ENCODE data around the gene MSX1.

MSX1 gene

GRCh38 chr4:4871242-4871572 is 11.7 kb downstream of the MSX1 start:
- DNase-seq = no peak

GRCh38 chr4:4871573-4872313 is 12.3 kb downstream of the MSX1 start:
- DNase-seq = no peak

- no peak for DNase-seq
These were observed 12.9 kb downstream of the MSX1 start for GRCh38 chr4:4872314-4872903.

GRCh38 chr4:4873203-4873602 is 13.7 kb downstream of the MSX1 start:
- no peak for DNase-seq

GRCh38 chr4:4874254-4874653 is 14.8 kb downstream of the MSX1 start:
- DNase-seq = no peak

- no peak for DNase-seq
These were observed 15.7 kb downstream of the MSX1 start for GRCh38 chr4:4875147-4875546.

- no peak for DNase-seq
These were observed 16.1 kb downstream of the MSX1 start for GRCh38 chr4:4875611-4876010.

GRCh38 chr4:4876945-4877661 is 17.6 kb downstream of the MSX1 start:
- no peak for DNase-seq

GRCh38 chr4:4880492-4880891 is 21.0 kb downstream of the MSX1 start:
- DNase-seq = no peak

GRCh38 chr4:4881432-4881831 is 22.0 kb downstream of the MSX1 start:
- no peak for DNase-seq

- DNase-seq = no peak
These were observed 25.1 kb downstream of the MSX1 start for GRCh38 chr4:4884611-4885010.

GRCh38 chr4:4887426-4887825 is 28.0 kb downstream of the MSX1 start:
- DNase-seq = no peak

GRCh38 chr4:4888695-4889094 is 29.2 kb downstream of the MSX1 start:
- no peak for DNase-seq

GRCh38 chr4:4889781-4890180 is 30.3 kb downstream of the MSX1 start:
- DNase-seq = no peak

- DNase-seq = no peak
These were observed 31.2 kb downstream of the MSX1 start for GRCh38 chr4:4890574-4891255.

GRCh38 chr4:4893721-4894120 is 34.3 kb downstream of the MSX1 start:
- no peak for DNase-seq

- DNase-seq = no peak
These were observed 39.9 kb downstream of the MSX1 start for GRCh38 chr4:4899202-4899925.

- DNase-seq = no peak
These were observed 42.4 kb downstream of the MSX1 start for GRCh38 chr4:4901877-4902276.

- DNase-seq = no peak
These were observed 52.7 kb downstream of the MSX1 start for GRCh38 chr4:4912155-4912554.

- DNase-seq = no peak
These were observed 53.7 kb downstream of the MSX1 start for GRCh38 chr4:4913147-4913561.
